ENCODE results near the gene UBE2I.

UBE2I gene

GRCh38 chr16:1342526-1343427 is 33.3 kb downstream of the UBE2I start:
- H3K27ac ChIP-seq (ENCODE audit: low read depth in 2 of 2, low read length in 2 of 2), result peak overlapping the region in 1 of 2 donors; percentile 48
- no peaks in the 10 kb centered on the region for H3K36me3 ChIP-seq (ENCODE audit: control insufficient read depth in 2 of 2, insufficient read depth in 2 of 2, low read length in 2 of 2)
- H3K4me3 ChIP-seq (ENCODE audit: low read length in 2 of 2), result peak overlapping the region; percentile 69
- H3K9me3 ChIP-seq (ENCODE audit: control insufficient read depth in 2 of 2, low read length in 2 of 2), result no peaks in the 10 kb centered on the region
- H3K27me3 ChIP-seq (ENCODE audit: control insufficient read depth in 2 of 2, insufficient read depth in 2 of 2, low read length in 2 of 2), result no peaks in the 10 kb centered on the region
- H3K9ac ChIP-seq (ENCODE audit: low read depth in 1 of 2, low read length in 2 of 2), result no peak overlapping the region
- peaks cover 15 to 22% of the 10 kb centered on the region in 2 donors for H3K4me1 ChIP-seq (ENCODE audit: control insufficient read depth in 2 of 2, insufficient read depth in 2 of 2, low read length in 2 of 2)

- Histone ChIP-seq H3K4me3 (ENCODE audit: low read length in 2 of 2) (peak overlapping the region; percentile 69), H3K9me3 (ENCODE audit: control insufficient read depth in 2 of 2, low read length in 2 of 2) (no peaks in the 10 kb centered on the region), H3K9ac (ENCODE audit: low read depth in 1 of 2, low read length in 2 of 2) (peak overlapping the region in 1 of 2 donors; percentile 33), H3K4me1 (ENCODE audit: control insufficient read depth in 2 of 2, insufficient read depth in 2 of 2, low read length in 2 of 2) (peaks cover 15 to 22% of the 10 kb centered on the region in 2 donors), H3K27ac (ENCODE audit: low read depth in 2 of 2, low read length in 2 of 2) (peak overlapping the region in 1 of 2 donors; percentile 48), H3K27me3 (ENCODE audit: control insufficient read depth in 2 of 2, insufficient read depth in 2 of 2, low read length in 2 of 2) (no peaks in the 10 kb centered on the region), H3K36me3 (ENCODE audit: control insufficient read depth in 2 of 2, insufficient read depth in 2 of 2, low read length in 2 of 2) (peaks cover 0 to 2% of the 10 kb centered on the region in 2 donors)
Measured at GRCh38 chr16:1343428-1344242, 34.2 kb downstream of the UBE2I start.

DNA sequence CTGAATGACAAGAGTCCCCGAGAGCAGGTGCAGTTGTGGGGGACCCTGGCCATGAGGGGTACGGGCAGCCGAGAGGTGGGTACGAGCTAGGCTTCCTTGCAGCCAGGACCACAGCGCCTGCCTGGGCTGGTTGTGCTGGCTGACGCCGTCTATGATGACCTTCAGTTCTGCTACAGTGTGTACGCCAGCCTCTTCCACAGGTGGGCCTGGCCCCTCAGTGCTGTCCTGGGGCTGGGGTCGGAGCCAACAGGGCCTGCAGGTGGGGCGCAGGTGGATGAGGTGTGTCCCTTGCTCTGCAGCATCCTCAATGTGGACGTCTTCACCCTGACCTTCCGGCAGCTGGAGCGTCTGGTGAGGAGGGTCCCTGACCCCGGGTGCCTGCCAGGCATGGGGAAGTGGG is 35.1 kb downstream of the UBE2I start:
- H3K27me3 ChIP-seq (ENCODE audit: control insufficient read depth in 2 of 2, insufficient read depth in 2 of 2, low read length in 2 of 2), result no peaks in the 10 kb centered on the region
- H3K4me1 ChIP-seq (ENCODE audit: control insufficient read depth in 2 of 2, insufficient read depth in 2 of 2, low read length in 2 of 2), result peaks cover 15 to 22% of the 10 kb centered on the region in 2 donors
- no peaks in the 10 kb centered on the region for H3K9me3 ChIP-seq (ENCODE audit: control insufficient read depth in 2 of 2, low read length in 2 of 2)
- peaks cover 0 to 10% of the 10 kb centered on the region in 2 donors for H3K36me3 ChIP-seq (ENCODE audit: control insufficient read depth in 2 of 2, insufficient read depth in 2 of 2, low read length in 2 of 2)
- H3K9ac ChIP-seq (ENCODE audit: low read depth in 1 of 2, low read length in 2 of 2), result no peak overlapping the region
- no peak overlapping the region for H3K4me3 ChIP-seq (ENCODE audit: low read length in 2 of 2)
- no peak overlapping the region for H3K27ac ChIP-seq (ENCODE audit: low read depth in 2 of 2, low read length in 2 of 2)

DNA sequence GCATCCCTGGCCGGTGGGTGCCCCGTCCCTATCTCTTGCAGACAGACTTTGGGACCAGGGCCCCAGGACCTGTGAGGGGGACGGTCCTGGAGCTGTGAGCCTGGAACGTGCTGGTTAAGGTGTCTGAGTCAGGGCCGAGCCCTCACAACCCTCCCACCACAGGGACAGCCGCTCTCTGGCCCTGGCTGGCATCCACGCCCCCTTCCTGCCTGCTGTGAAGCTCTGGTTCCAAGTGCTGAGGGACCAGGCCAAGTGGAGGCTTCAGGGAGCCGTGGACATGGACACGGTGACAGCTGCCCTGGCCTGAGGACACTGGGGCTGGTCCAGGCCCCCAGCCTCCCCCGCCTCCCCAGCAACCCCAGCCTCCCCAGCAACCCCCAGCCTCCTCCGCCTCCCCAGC is 35.7 kb downstream of the UBE2I start:
- Histone ChIP-seq H3K36me3 (ENCODE audit: control insufficient read depth in 2 of 2, insufficient read depth in 2 of 2, low read length in 2 of 2) (peaks cover 0 to 15% of the 10 kb centered on the region in 2 donors), H3K27me3 (ENCODE audit: control insufficient read depth in 2 of 2, insufficient read depth in 2 of 2, low read length in 2 of 2) (no peaks in the 10 kb centered on the region)

DNA sequence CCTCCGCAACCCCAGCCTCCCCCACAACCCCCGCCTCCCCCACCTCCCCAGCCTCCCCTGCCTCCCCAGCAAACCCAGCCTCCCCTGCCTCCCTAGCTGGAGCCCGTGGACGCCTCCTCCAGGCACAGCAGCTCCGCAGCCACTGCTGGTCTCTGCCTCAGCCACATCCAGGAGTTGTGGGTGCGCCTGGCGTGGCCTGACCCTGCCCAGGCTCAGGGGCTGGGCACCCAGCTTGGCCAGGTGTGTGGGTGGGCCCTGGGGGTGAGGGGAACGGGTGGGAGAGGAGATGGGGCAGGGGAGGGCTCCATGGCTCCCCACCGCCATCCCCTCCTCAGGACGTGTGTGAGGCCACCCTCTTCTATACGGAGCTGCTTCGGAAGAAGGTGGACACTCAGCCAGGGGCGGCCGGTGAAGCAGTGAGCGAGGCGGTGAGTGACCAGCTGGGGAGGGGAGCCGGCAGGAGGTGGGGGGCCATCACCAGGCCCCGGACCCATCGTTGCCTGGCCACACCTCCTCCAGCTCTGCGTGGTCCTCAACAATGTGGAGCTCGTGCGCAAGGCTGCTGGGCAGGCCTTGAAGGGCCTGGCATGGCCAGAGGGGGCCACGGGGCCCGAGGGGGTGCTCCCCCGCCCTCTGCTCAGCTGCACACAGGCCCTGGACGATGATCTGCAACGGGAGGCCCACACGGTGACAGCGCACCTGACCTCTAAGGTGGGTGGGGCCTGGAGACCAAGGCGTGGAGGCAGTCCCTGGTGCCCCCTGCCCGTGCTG is 36.4 kb downstream of the UBE2I start:
- H3K4me3 ChIP-seq (ENCODE audit: low read length in 2 of 2), result no peak overlapping the region
- no peaks in the 10 kb centered on the region for H3K27me3 ChIP-seq (ENCODE audit: control insufficient read depth in 2 of 2, insufficient read depth in 2 of 2, low read length in 2 of 2)
- H3K36me3 ChIP-seq (ENCODE audit: control insufficient read depth in 2 of 2, insufficient read depth in 2 of 2, low read length in 2 of 2), result peaks cover 0 to 18% of the 10 kb centered on the region in 2 donors
- peaks cover 20 to 28% of the 10 kb centered on the region in 2 donors for H3K4me1 ChIP-seq (ENCODE audit: control insufficient read depth in 2 of 2, insufficient read depth in 2 of 2, low read length in 2 of 2)
- no peaks in the 10 kb centered on the region for H3K9me3 ChIP-seq (ENCODE audit: control insufficient read depth in 2 of 2, low read length in 2 of 2)
- H3K9ac ChIP-seq (ENCODE audit: low read depth in 1 of 2, low read length in 2 of 2), result no peak overlapping the region
- no peak overlapping the region for H3K27ac ChIP-seq (ENCODE audit: low read depth in 2 of 2, low read length in 2 of 2)

More for the DNA sequence above, 35.7 kb downstream of the UBE2I start:
- Histone ChIP-seq H3K4me3 (ENCODE audit: low read length in 2 of 2) (no peak overlapping the region), H3K9ac (ENCODE audit: low read depth in 1 of 2, low read length in 2 of 2) (no peak overlapping the region), H3K27ac (ENCODE audit: low read depth in 2 of 2, low read length in 2 of 2) (no peak overlapping the region), H3K4me1 (ENCODE audit: control insufficient read depth in 2 of 2, insufficient read depth in 2 of 2, low read length in 2 of 2) (peaks cover 15 to 22% of the 10 kb centered on the region in 2 donors), H3K9me3 (ENCODE audit: control insufficient read depth in 2 of 2, low read length in 2 of 2) (no peaks in the 10 kb centered on the region)

DNA sequence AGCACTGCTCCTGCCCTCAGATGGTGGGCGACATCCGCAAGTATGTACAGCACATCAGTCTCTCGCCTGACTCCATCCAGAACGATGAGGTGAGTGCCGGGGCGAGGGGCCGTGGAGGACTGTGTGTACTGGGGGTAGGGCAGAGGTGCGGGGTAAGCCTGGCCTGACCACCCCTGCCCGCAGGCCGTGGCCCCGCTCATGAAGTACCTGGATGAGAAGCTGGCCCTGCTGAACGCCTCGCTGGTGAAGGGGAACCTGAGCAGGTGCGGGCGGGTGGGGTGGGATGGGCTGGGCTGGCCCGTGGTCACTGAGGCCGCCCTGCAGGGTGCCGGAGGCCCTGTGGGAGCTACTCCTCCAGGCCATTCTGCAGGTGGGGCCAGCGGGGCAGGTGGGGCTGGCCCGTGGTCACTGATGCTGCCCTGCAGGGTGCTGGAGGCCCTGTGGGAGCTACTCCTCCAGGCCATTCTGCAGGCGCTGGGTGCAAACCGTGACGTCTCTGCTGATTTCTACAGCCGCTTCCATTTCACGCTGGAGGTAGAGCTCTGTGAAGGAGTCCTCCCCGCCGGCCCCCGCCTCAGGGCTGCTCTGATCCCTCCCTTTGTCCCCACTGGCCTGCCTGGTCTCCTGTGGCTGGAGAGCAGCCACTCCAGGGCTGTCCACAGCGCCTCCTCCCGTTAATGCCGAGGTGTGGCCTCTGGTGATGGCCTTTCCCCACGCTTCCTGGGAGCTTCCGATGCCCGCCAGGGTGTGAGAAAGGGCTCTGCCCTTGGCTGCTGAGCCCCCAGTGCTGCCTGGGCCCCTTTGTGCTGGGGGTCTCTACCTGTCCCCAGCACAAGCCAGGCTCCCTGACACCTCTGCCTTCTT is 37.2 kb downstream of the UBE2I start:
- peaks cover 24 to 34% of the 10 kb centered on the region in 2 donors for H3K4me1 ChIP-seq (ENCODE audit: control insufficient read depth in 2 of 2, insufficient read depth in 2 of 2, low read length in 2 of 2)
- H3K36me3 ChIP-seq (ENCODE audit: control insufficient read depth in 2 of 2, insufficient read depth in 2 of 2, low read length in 2 of 2), result peaks cover 0 to 18% of the 10 kb centered on the region in 2 donors
- no peaks in the 10 kb centered on the region for H3K27me3 ChIP-seq (ENCODE audit: control insufficient read depth in 2 of 2, insufficient read depth in 2 of 2, low read length in 2 of 2)
- H3K9ac ChIP-seq (ENCODE audit: low read depth in 1 of 2, low read length in 2 of 2), result no peak overlapping the region
- no peak overlapping the region for H3K4me3 ChIP-seq (ENCODE audit: low read length in 2 of 2)
- no peaks in the 10 kb centered on the region for H3K9me3 ChIP-seq (ENCODE audit: control insufficient read depth in 2 of 2, low read length in 2 of 2)
- no peak overlapping the region for H3K27ac ChIP-seq (ENCODE audit: low read depth in 2 of 2, low read length in 2 of 2)

GRCh38 chr16:1347286-1347855 is 37.9 kb downstream of the UBE2I start:
- Histone ChIP-seq H3K4me1 (ENCODE audit: control insufficient read depth in 2 of 2, insufficient read depth in 2 of 2, low read length in 2 of 2) (peaks cover 23 to 31% of the 10 kb centered on the region in 2 donors), H3K27ac (ENCODE audit: low read depth in 2 of 2, low read length in 2 of 2) (no peak overlapping the region), H3K9me3 (ENCODE audit: control insufficient read depth in 2 of 2, low read length in 2 of 2) (no peaks in the 10 kb centered on the region), H3K36me3 (ENCODE audit: control insufficient read depth in 2 of 2, insufficient read depth in 2 of 2, low read length in 2 of 2) (peaks cover 0 to 18% of the 10 kb centered on the region in 2 donors), H3K9ac (ENCODE audit: low read depth in 1 of 2, low read length in 2 of 2) (no peak overlapping the region), H3K27me3 (ENCODE audit: control insufficient read depth in 2 of 2, insufficient read depth in 2 of 2, low read length in 2 of 2) (no peaks in the 10 kb centered on the region), H3K4me3 (ENCODE audit: low read length in 2 of 2) (no peak overlapping the region)

GRCh38 chr16:1347962-1348361 is 38.5 kb downstream of the UBE2I start:
- no peak overlapping the region for H3K9ac ChIP-seq (ENCODE audit: low read depth in 1 of 2, low read length in 2 of 2)
- no peak overlapping the region for H3K27ac ChIP-seq (ENCODE audit: low read depth in 2 of 2, low read length in 2 of 2)
- H3K9me3 ChIP-seq (ENCODE audit: control insufficient read depth in 2 of 2, low read length in 2 of 2), result no peaks in the 10 kb centered on the region
- H3K36me3 ChIP-seq (ENCODE audit: control insufficient read depth in 2 of 2, insufficient read depth in 2 of 2, low read length in 2 of 2), result peaks cover 0 to 18% of the 10 kb centered on the region in 2 donors
- H3K4me3 ChIP-seq (ENCODE audit: low read length in 2 of 2), result no peak overlapping the region
- H3K4me1 ChIP-seq (ENCODE audit: control insufficient read depth in 2 of 2, insufficient read depth in 2 of 2, low read length in 2 of 2), result peaks cover 23 to 32% of the 10 kb centered on the region in 2 donors
- H3K27me3 ChIP-seq (ENCODE audit: control insufficient read depth in 2 of 2, insufficient read depth in 2 of 2, low read length in 2 of 2), result no peaks in the 10 kb centered on the region

GRCh38 chr16:1348441-1348840 is 39.0 kb downstream of the UBE2I start:
- Histone ChIP-seq H3K27me3 (ENCODE audit: control insufficient read depth in 2 of 2, insufficient read depth in 2 of 2, low read length in 2 of 2) (no peaks in the 10 kb centered on the region), H3K4me3 (ENCODE audit: low read length in 2 of 2) (no peak overlapping the region), H3K9ac (ENCODE audit: low read depth in 1 of 2, low read length in 2 of 2) (no peak overlapping the region), H3K36me3 (ENCODE audit: control insufficient read depth in 2 of 2, insufficient read depth in 2 of 2, low read length in 2 of 2) (peaks cover 0 to 18% of the 10 kb centered on the region in 2 donors), H3K4me1 (ENCODE audit: control insufficient read depth in 2 of 2, insufficient read depth in 2 of 2, low read length in 2 of 2) (peaks cover 20 to 30% of the 10 kb centered on the region in 2 donors), H3K9me3 (ENCODE audit: control insufficient read depth in 2 of 2, low read length in 2 of 2) (no peaks in the 10 kb centered on the region), H3K27ac (ENCODE audit: low read depth in 2 of 2, low read length in 2 of 2) (no peak overlapping the region)

All from mucosa of rectum (tissue), 2 donors.